Parathyroid adenoma (tissue), 2 donors: ENCODE data around the gene CUL4A.

Source experiments
- H2AFZ ChIP-seq: fragments of 300-600 bp; sonication (generic); one replicate; pipeline ENCODE4 v1.7.0; 2017; ENCODE audit warnings: antibody characterized with exemption, mild to moderate bottlenecking
- H3K27ac ChIP-seq: fragments of 300-600 bp; sonication (generic); one replicate; pipeline ENCODE4 v1.7.0; 2017
- H3K27me3 ChIP-seq: fragments of 300-600 bp; sonication (generic); one replicate; pipeline ENCODE4 v1.7.0; 2017; ENCODE audit warnings: low read length; ENCODE audit not compliant: control insufficient read depth, insufficient read depth
- H3K36me3 ChIP-seq: fragments of 300-600 bp; sonication (generic); one replicate; pipeline ENCODE4 v1.7.0; 2017; ENCODE audit warnings: low read length; ENCODE audit not compliant: control insufficient read depth, insufficient read depth
- H3K4me1 ChIP-seq: fragments of 300-600 bp; sonication (generic); one replicate; pipeline ENCODE4 v1.7.0; 2017; ENCODE audit warnings: control low read depth
- H3K4me2 ChIP-seq: fragments of 300-600 bp; sonication (generic); one replicate; pipeline ENCODE4 v1.7.0; 2017; ENCODE audit warnings: low read length
- H3K4me3 ChIP-seq: fragments of 300-600 bp; sonication (generic); one replicate; pipeline ENCODE4 v1.7.0; 2017; ENCODE audit warnings: low read depth, low read length
- H3K79me2 ChIP-seq: fragments of 300-600 bp; sonication (generic); one replicate; pipeline ENCODE4 v1.7.0; 2017; ENCODE audit warnings: control low read depth
- H3K9ac ChIP-seq: fragments of 300-600 bp; sonication (generic); one replicate; pipeline ENCODE4 v1.7.0; 2017; ENCODE audit warnings: mild to moderate bottlenecking
- H3K9me3 ChIP-seq: fragments of 300-600 bp; sonication (generic); one replicate; pipeline ENCODE4 v1.7.0; 2017; ENCODE audit warnings: low read length; ENCODE audit not compliant: control insufficient read depth
- TF ChIP-seq, protein P1 (sequence below): fragments of 300-600 bp; sonication (generic); IDR thresholded peaks from one replicate; pipeline ENCODE4 v1.7.0; 2017; ENCODE audit warnings: antibody characterized with exemption, mild to moderate bottlenecking
- donor health status: primary hyperparathyroidism.

The CUL4A gene

DNA sequence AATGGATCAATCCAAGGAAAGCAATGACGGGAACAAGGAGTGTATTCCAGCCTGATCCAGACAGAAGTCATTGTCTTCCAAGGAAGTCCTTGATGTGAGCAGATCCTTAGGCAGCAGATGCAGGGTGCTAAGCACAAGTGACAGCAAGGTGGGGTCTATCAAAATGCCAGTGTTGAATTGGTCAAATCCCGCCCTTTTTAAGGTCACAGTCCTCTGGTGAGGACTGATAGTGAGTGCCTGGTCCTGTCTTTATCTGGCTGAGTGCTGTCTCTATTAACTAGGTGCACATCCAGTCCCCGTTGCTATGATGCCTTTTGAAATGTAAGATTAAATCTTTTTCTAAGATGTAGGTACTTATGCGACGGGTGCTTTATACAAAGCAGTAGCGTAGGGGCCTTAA is 86.4 kb downstream of the CUL4A start:
- no peak overlapping the region for H3K4me3 ChIP-seq
- no peak overlapping the region for H3K9ac ChIP-seq
- no peak overlapping the region for H3K27ac ChIP-seq
- no peaks in the 10 kb centered on the region for H3K27me3 ChIP-seq
- H3K4me1 ChIP-seq: peaks cover 2% of the 10 kb centered on the region
- peak overlapping the region; percentile 92 for H3K4me2 ChIP-seq
- TF ChIP-seq, protein P1, sequence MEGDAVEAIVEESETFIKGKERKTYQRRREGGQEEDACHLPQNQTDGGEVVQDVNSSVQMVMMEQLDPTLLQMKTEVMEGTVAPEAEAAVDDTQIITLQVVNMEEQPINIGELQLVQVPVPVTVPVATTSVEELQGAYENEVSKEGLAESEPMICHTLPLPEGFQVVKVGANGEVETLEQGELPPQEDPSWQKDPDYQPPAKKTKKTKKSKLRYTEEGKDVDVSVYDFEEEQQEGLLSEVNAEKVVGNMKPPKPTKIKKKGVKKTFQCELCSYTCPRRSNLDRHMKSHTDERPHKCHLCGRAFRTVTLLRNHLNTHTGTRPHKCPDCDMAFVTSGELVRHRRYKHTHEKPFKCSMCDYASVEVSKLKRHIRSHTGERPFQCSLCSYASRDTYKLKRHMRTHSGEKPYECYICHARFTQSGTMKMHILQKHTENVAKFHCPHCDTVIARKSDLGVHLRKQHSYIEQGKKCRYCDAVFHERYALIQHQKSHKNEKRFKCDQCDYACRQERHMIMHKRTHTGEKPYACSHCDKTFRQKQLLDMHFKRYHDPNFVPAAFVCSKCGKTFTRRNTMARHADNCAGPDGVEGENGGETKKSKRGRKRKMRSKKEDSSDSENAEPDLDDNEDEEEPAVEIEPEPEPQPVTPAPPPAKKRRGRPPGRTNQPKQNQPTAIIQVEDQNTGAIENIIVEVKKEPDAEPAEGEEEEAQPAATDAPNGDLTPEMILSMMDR: no peak
- H3K36me3 ChIP-seq: no peaks in the 10 kb centered on the region
- H3K9me3 ChIP-seq: no peaks in the 10 kb centered on the region
- peaks cover 10% of the 10 kb centered on the region for H3K79me2 ChIP-seq
- H2AFZ ChIP-seq: no peak overlapping the region

DNA sequence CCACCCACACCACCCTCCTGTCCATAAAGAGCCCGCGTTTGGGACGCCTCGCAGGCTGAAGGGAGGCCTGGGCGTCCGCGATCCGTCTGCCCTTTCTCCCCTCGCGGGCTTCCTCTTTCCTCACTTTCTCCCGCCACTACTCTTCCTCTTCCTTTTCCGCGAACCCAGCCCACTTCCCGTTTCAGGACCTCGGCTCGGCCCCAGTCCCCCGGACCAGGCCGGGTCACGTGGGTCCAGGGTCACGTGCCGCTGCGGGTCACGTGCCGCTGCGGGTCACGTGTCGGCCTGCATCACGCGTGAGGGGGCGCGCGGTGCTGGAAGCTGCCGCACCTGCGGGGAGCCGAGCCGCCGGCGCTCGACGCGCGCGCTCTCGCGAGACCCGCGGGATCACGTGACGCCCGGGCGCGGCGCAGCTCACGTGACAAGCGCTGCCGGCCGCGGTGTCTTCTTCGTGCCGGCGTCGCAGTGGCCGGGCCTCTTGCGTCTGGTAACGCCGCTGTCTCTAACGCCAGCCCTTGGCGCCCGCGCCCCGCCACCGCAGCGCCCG is 87.5 kb downstream of the CUL4A start, which contains the start of gene LAMP1:
Gene LAMP1, plus strand, starts transcription at position 417 of the 547 bp plus-strand sequence. CDS start 196 bp downstream, outside the sequence.
- Histone ChIP-seq H3K27me3 (no peaks in the 10 kb centered on the region), H3K9ac (peak within 1 kb of the TSS; percentile 72), H3K4me2 (peak within 1 kb of the TSS; percentile 92), H3K79me2 (peaks cover 12% of the 10 kb centered on the region), H3K36me3 (no peaks in the 10 kb centered on the region), H3K27ac (peak within 1 kb of the TSS; percentile 83), H3K9me3 (no peaks in the 10 kb centered on the region), H3K4me3 (peak within 1 kb of the TSS; percentile 89), H3K4me1 (peaks cover 2% of the 10 kb centered on the region), H2AFZ (peak within 1 kb of the TSS; percentile 90)
- TF ChIP-seq, protein P1: no peak

DNA sequence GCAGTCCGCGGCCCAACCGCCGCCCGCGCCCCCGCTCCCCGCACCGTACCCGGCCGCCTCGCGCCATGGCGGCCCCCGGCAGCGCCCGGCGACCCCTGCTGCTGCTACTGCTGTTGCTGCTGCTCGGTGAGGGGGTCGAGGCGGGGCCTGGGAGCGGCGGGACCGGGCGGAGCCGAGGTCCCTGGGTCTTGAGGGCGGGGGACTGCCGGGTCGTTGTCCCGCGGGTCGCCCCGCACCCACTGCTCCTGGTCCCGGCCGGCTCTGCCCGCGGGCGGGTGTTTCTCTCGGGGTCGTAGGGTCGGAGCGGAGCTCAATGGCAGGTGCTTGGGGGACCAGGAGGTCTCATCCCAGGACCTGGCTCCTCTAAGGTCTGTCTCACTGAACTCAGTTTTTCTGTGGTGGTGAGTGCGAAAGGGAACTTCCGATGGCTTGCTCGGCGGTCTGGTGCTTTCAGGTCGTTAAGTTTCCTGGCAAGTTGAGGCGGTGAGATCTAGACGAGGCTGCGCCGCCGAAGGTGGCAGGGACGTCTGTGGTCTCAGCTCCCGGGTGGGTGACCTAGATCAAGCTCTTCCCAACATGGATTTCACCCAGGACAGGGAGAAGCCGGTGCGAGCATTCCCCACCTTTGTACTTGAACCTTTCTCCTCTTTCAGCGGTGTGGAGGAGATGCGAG is 88.1 kb downstream of the CUL4A start:
- TF ChIP-seq, protein P1: no peak
- no peaks in the 10 kb centered on the region for H3K36me3 ChIP-seq

DNA sequence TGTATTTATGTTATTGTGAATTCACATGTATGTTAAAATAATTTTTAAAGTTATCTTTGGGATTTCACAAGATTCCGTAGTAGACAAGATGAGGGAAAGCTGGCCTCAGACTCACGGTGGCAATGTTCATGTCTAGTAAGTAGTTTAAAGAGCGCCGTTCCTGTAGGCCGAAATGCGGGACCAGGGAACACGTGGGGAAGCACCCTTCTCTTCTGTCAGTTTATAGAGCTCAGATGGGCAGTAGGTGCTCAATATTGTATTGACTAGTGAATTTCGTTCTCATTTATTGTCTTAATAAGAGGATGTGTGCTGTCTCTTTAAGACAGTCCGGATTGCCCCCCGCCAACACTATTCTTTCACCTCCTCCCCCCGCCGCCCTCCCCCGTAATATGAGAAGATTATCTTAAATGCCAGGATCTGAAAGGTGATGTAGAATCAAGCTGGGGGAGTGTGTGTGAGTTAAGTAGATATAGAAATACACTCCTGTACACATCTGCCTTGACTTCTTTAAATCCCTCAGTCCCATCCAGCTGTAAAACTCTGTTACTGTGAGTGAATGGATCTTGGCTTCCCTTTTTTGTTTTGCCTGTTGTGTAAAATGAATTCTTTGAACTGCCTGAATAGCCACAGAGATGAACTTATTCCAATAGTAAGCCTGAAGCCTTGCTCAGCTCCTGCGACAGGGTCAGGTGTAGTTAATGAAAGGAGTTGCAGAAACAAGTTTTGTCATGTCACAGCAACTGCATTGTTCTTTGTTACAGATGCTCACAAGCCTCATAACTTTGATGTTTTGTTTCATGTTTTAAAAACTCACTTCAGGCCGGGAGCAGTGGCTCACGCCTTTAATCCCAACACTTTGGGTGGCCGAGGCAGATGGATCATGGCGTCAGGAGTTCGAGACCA is 88.9 kb downstream of the CUL4A start:
- H3K4me1 ChIP-seq: peaks cover 2% of the 10 kb centered on the region
- TF ChIP-seq, protein P1: no peak
- no peak overlapping the region for H2AFZ ChIP-seq
- no peaks in the 10 kb centered on the region for H3K27me3 ChIP-seq
- H3K9ac ChIP-seq: no peak overlapping the region
- peaks cover 15% of the 10 kb centered on the region for H3K79me2 ChIP-seq
- no peaks in the 10 kb centered on the region for H3K9me3 ChIP-seq
- peak overlapping the region; percentile 89 for H3K4me3 ChIP-seq
- H3K36me3 ChIP-seq: no peaks in the 10 kb centered on the region
- no peak overlapping the region for H3K27ac ChIP-seq
- peak overlapping the region; percentile 73 for H3K4me2 ChIP-seq

More for the DNA sequence above, 88.1 kb downstream of the CUL4A start:
- Histone ChIP-seq H3K9me3 (no peaks in the 10 kb centered on the region), H3K4me2 (peak overlapping the region; percentile 73), H3K27me3 (no peaks in the 10 kb centered on the region), H3K27ac (peak overlapping the region; percentile 32), H3K9ac (peak overlapping the region; percentile 72), H3K4me1 (peaks cover 2% of the 10 kb centered on the region), H3K4me3 (peak overlapping the region; percentile 89), H3K79me2 (peaks cover 12% of the 10 kb centered on the region), H2AFZ (peak overlapping the region; percentile 60)
